Measurements from ENCODE around the gene LRCOL1.
A peak's percentile ranks its signal among the peaks of the same experiment; 100 is the strongest.

LRCOL1 gene

DNA sequence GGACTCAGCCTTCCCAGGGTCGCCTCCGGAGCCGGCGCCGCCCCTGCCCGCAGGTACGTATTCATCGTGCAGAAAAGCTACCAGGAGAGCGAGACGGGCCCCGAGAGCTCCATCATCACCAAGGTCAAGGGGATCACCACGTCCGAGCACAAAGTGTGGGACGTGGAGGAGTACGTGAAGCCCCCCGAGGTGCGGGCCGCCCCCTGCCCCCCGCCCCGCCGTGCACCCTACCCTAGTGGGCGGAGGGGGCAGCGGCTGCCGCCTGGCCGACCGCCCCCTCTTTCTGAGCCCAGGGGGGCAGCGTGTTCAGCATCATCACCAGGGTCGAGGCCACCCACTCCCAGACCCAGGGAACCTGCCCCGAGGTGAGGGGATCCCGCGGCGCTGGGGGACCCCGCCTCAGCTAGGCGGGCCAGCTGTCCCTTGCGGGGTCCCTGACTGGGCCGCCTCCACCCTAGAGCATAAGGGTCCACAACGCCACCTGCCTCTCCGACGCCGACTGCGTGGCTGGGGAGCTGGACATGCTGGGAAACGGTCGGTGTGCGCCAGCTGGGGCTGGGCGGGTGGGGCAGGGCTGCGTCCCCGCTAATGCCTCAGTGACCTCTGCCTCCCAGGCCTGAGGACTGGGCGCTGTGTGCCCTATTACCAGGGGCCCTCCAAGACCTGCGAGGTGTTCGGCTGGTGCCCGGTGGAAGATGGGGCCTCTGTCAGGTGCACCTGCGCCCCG is 9.2 kb upstream of the LRCOL1 start:
- no peak for DNase-seq (ENCODE audit: low read depth, low spot score)

- no peak for DNase-seq (ENCODE audit: low read depth, low spot score)
Measured at GRCh38 chr12:132619071-132619385, 8.6 kb upstream of the LRCOL1 start.

GRCh38 chr12:132618683-132619043 is 8.3 kb upstream of the LRCOL1 start, which contains the start of gene P2RX2:
Gene P2RX2 (plus strand): TSS chr12:132618776. CDS start chr12:132618817, 41 bp downstream.
- DNase-seq (ENCODE audit: low read depth, low spot score), result no peak

- no peak for DNase-seq (ENCODE audit: low read depth, low spot score)
Measured at GRCh38 chr12:132617822-132618682, 7.7 kb upstream of the LRCOL1 start.

DNA sequence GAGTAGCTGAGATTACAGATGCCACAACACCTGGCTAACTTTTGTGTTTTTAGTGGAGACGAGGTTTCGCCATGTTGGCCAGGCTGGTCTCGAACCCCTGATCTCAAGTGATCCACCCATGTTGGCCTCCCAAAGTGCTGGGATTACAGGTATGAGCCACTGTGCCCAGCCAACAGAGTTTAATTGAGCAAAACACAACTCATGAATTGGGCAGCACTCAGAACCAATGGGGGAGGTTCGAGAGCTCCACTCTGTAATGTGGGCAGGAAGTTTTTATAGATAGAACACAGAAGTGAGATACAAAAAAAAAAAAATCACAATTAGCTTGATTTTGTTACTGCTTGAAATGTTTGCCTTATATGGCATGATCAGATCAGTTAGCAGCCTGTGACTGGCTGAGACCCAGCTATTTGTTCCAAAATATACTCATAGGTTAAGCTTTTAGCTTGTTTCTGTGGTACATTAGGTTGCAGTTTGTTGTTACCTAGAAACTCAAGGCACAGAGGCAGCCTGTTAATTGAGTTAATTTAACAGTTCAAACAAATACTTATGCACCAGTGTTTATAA is 6.8 kb upstream of the LRCOL1 start:
- DNase-seq (ENCODE audit: low read depth, low spot score), result no peak

GRCh38 chr12:132615579-132616038 is 5.2 kb upstream of the LRCOL1 start:
- no peak for DNase-seq (ENCODE audit: low read depth, low spot score)

GRCh38 chr12:132614861-132615578 is 4.6 kb upstream of the LRCOL1 start:
- peak; percentile 90 for DNase-seq (ENCODE audit: low read depth, low spot score)

DNA sequence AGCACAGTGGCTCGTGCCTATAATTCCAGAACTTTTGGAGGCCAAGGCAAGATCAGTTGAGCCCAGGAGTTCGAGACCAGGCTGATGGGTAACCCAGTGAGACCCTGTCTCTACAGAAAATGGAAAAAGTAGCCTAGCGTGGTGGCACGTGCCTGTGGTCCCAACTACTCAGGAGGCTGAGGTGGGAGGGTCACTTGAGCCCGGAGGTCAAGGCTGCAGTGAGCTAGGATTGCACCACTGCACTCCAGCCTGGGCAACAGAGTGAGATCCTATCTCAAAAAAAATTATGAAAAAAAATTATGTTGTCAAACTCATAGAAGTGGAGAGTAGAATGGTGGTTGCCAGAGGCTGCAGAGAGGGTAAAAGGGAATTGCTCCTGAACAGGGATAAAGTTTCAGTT is 3.6 kb upstream of the LRCOL1 start:
- DNase-seq (ENCODE audit: low read depth, low spot score), result no peak

GRCh38 chr12:132611620-132612019 is 1.2 kb upstream of the LRCOL1 start:
- DNase-seq (ENCODE audit: low read depth, low spot score), result no peak

DNA sequence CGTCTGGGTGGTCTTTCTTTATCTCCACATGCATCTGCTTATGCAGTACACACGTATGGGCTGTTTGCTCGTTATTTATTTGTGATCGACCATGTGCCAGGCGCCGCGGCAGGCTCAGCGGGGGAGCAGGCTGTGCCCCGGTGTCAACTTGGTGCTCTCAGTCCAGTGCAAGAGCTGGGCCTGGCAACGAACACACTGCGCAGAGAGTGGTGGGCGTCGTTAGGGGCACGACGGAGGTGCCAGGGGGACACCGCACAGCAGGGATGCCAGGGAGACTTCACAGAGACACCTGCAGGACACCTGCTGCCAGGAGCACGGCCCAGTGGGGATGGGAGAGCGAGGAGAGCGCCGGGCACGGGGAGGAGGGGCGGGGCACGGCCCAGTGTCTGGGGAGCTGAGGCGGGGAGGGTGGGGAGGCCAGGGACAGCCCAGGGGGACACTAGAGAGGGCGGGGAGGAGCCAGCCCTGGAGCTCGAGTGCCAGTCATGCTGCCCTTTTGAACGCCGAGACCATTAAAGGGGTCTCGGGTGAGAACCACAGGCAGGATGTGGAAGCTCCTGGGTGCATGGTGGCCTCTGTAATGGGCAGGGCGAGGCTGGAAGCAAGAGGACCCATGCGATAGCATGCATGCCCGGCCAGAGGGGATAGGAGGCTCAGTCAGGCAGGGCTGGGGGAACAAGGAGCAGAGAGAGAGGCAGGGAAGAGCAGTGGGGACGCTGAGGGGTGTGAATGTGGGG is 652 bp upstream of the LRCOL1 start:
- DNase-seq (ENCODE audit: low read depth, low spot score), result no peak

- no peak for DNase-seq (ENCODE audit: low read depth, low spot score)
Measured at GRCh38 chr12:132608231-132609171, 1.9 kb downstream of the LRCOL1 start.

DNA sequence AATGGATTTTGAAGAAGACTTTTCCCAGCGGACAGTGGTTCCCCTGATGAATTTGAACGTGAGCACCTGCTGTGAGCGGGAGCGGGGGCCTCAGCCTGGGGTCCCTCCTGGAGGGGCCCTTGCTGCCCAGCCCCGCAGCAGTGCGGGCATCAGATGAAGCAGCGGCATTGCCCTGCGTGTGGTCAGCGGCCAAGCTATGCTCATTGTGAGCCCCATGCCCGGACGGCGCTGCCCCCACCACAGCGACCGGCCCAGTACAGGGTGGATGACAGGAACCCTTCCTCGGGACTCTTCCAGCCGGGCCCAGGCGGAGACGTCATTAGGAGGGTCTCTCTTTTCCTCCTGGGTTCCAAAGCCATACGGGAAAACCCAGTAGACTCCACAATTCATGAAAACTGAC is 3.5 kb downstream of the LRCOL1 start:
- no peak for DNase-seq (ENCODE audit: low read depth, low spot score)

- no peak for DNase-seq (ENCODE audit: low read depth, low spot score)
Measured at GRCh38 chr12:132606466-132606865, 3.9 kb downstream of the LRCOL1 start.

DNA sequence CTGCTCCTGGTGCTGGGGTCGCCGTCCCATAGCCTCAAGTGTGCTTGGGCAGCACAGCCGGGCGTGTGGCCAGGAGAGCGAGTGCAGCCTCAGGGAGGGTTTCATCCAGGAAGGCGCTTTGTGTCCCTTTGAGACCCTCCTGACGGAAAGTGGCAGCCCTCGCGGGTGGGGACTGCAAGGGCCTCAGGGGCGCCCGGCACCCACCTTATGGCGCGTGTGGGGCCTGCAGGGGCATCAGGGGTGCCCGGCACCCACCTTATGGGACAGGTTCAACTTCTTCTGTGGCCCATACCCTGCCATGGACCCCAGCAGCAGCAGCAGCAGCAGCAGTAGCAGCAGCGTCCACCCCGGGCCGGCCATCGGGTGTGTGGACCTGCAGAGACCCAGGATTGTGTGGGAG is 4.5 kb downstream of the LRCOL1 start:
- no peak for DNase-seq (ENCODE audit: low read depth, low spot score)

- DNase-seq (ENCODE audit: low read depth, low spot score), result no peak
Measured at GRCh38 chr12:132604668-132605441, 5.5 kb downstream of the LRCOL1 start.

DNA sequence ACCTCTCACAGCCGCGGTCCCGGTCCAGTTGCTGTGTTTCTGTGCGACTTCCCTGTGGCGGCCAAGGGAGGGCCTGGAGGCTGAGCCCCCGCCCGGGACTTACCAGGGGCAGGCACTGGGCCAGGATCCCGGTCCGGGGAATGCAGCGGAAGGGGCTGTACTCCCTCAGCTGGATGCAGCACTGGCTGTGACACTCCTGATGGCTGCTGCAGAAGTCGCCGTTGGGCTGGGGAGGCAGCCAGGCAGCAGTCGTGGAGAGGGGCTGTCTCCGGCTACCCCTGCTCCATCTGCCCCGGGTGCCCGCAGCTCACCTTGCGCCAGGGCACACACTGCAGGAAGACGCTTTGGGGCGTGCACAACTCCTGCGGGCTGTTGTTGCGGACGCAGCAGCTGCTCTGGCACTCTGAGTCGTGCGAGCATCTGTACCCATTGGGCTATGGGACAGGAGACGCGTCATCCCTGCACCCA is 6.2 kb downstream of the LRCOL1 start:
- peak; percentile 34 for DNase-seq (ENCODE audit: low read depth, low spot score)

DNA sequence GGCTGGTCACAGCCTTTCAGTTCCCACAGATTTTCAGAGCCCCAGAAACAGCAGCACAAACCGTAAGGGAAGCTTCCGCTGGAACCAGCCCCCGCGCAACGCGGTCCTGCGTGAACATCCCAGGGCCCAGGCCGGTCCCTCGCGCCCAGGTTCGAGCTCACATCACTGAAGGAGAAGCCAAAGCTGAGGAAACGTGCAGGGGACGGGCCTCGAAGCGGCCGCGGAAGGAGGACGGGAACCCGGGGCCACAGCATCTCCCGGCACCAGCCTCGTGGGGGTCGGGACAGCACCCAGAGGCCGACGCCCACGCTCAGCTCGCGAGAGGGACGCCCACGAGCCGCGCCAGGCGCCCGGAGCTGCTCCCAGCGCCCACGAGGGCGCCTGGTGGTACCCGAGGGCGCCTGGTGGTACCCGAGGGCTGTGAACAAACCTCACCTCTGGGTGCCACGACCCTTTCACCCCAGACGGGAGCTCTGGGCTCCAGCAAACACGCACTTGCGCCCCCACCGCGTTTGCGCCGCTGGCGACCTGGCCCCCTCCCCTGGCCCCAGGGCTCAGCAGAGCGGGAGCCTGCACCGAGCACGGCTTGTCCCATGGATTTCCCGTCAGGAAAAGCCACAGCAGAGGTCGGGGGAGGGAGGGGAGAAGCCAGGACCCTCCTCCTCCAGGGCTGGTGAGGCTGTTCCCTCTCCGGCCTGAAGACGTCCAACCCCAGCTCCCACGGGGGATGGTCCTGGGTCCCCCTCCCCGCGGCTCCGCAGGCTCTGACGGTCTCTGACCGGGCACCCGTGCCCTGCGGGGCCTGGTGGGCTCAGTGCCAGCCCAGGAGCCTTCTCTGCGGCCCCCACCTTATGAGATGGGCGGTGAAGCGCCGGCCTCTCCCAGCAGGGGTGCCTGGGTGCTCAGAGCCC is 6.9 kb downstream of the LRCOL1 start:
- peak; percentile 32 for DNase-seq (ENCODE audit: low read depth, low spot score)

DNA sequence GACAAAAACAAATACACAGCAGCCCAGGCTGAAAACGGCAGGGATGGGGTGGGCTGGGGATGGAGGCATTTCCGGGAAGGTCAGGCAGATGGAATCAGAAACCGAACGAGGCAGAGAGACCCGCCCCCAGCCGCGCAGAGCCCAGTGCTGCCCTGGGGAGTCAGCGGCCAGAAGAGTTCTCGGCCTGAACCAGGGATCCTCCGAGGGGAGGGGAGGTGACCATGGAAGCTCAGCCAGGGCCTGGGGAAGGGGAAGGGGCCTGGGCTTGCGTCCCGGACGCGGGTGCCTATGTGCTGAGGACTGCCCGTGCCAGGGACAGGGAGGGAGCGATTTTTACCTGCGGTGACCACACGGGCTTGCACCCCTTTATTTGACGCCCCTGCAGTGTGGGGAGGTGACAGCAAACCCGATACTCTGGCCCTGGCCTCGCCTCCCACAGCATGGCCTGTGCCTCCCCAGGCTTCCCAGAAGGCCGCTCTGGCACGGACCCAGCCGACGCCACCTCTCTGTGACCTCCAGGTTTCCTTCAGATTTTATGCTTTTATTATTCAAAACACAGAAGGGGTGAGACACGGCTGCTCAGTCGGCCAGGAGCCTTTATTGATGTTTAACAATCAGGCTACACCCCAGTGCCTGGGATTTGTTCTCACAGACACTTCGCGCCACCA is 7.7 kb downstream of the LRCOL1 start:
- peak; percentile 83 for DNase-seq (ENCODE audit: low read depth, low spot score)

Measured in ELF-1 (cell line).